HL-60 (cell line): ENCODE data around the gene TNFRSF8.

Experiments
- GABPA ChIP-seq: IDR thresholded peaks from 2 replicates; pipeline ENCODE4 v1.6.1; 2012; ENCODE audit warnings: low read depth
- POLR2AphosphoS5 ChIP-seq: IDR thresholded peaks from 2 replicates; pipeline ENCODE4 v1.6.1; 2012; ENCODE audit warnings: low read depth
- REST ChIP-seq: IDR thresholded peaks from 2 replicates; pipeline ENCODE4 v1.6.1; 2012; ENCODE audit warnings: low read depth; ENCODE audit not compliant: insufficient replicate concordance
- TF ChIP-seq, protein P1 (sequence below): IDR thresholded peaks from one replicate; pipeline ENCODE4 v1.5.1; 2011; ENCODE audit warnings: low read length, control low read depth, inconsistent platforms; ENCODE audit not compliant: insufficient read depth

- TF ChIP-seq, protein P1, sequence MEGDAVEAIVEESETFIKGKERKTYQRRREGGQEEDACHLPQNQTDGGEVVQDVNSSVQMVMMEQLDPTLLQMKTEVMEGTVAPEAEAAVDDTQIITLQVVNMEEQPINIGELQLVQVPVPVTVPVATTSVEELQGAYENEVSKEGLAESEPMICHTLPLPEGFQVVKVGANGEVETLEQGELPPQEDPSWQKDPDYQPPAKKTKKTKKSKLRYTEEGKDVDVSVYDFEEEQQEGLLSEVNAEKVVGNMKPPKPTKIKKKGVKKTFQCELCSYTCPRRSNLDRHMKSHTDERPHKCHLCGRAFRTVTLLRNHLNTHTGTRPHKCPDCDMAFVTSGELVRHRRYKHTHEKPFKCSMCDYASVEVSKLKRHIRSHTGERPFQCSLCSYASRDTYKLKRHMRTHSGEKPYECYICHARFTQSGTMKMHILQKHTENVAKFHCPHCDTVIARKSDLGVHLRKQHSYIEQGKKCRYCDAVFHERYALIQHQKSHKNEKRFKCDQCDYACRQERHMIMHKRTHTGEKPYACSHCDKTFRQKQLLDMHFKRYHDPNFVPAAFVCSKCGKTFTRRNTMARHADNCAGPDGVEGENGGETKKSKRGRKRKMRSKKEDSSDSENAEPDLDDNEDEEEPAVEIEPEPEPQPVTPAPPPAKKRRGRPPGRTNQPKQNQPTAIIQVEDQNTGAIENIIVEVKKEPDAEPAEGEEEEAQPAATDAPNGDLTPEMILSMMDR: no peak
- TF ChIP-seq POLR2AphosphoS5 (peak; percentile 79; the same call in 1 of the 2 replicates), REST (no peak), GABPA (no peak)
Observed at GRCh38 chr1:12161662-12162458, 98.8 kb downstream of the TNFRSF8 start.
